ENCODE results near the gene PPP1CA. TPM values are rescaled to one million over a fixed set of nuclear protein-coding genes. Genes with fewer than 3 reads are reported as not detected.
"Not testable (repeated sequence)": the region's sequence is repeated elsewhere in the genome, so short reads cannot be mapped to it uniquely, and the experiment has no call there.

PPP1CA gene
- total RNA-seq, 1 donor from 2014 or later: 137 TPM

GRCh38 chr11:67431346-67432249 is 29.9 kb upstream of the PPP1CA start:
- Mint-ChIP-seq H3K4me1 (ENCODE audit: unreplicated experiment) (peaks cover 8% of the 10 kb centered on the region), H3K27ac (peak overlapping the region; percentile 43), H3K36me3 (no peaks in the 10 kb centered on the region), H3K27me3 (no peaks in the 10 kb centered on the region), H3K4me3 (peak overlapping the region; percentile 45), H3K9me3 (no peaks in the 10 kb centered on the region)
- no peak for DNase-seq (ENCODE audit: extremely low spot score, unreplicated experiment)
- TF ChIP-seq, protein P1, sequence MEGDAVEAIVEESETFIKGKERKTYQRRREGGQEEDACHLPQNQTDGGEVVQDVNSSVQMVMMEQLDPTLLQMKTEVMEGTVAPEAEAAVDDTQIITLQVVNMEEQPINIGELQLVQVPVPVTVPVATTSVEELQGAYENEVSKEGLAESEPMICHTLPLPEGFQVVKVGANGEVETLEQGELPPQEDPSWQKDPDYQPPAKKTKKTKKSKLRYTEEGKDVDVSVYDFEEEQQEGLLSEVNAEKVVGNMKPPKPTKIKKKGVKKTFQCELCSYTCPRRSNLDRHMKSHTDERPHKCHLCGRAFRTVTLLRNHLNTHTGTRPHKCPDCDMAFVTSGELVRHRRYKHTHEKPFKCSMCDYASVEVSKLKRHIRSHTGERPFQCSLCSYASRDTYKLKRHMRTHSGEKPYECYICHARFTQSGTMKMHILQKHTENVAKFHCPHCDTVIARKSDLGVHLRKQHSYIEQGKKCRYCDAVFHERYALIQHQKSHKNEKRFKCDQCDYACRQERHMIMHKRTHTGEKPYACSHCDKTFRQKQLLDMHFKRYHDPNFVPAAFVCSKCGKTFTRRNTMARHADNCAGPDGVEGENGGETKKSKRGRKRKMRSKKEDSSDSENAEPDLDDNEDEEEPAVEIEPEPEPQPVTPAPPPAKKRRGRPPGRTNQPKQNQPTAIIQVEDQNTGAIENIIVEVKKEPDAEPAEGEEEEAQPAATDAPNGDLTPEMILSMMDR (conservative IDR thresholded peaks at IDR 0.05): no peak

DNA sequence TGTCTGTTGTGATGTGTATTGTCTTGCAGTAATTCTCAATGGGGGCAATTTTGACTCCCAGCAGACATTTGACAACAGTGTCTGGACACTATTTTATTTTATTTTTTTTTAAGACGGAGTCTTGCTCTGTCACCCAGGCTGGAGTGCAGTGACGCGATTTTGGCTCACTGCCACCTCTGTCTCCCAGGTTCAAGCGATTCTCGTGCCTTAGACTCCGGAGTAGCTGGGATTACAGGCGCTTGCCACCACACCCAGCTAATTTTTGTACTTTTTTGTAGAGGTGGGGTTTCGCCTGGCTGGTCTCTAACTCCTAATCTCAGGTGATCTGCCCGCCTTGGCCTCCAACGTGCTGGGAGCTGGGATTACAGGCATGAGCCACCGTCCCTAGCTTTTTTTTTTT is 28.1 kb upstream of the PPP1CA start:
- Mint-ChIP-seq H3K36me3 (no peaks in the 10 kb centered on the region), H3K27ac (no peak overlapping the region), H3K4me3 (peak overlapping the region; percentile 93), H3K27me3 (no peaks in the 10 kb centered on the region), H3K4me1 (ENCODE audit: unreplicated experiment) (peaks cover 8% of the 10 kb centered on the region), H3K9me3 (no peaks in the 10 kb centered on the region)
- DNase-seq (ENCODE audit: extremely low spot score, unreplicated experiment): no peak
- TF ChIP-seq, protein P1 (conservative IDR thresholded peaks at IDR 0.05): no peak

DNA sequence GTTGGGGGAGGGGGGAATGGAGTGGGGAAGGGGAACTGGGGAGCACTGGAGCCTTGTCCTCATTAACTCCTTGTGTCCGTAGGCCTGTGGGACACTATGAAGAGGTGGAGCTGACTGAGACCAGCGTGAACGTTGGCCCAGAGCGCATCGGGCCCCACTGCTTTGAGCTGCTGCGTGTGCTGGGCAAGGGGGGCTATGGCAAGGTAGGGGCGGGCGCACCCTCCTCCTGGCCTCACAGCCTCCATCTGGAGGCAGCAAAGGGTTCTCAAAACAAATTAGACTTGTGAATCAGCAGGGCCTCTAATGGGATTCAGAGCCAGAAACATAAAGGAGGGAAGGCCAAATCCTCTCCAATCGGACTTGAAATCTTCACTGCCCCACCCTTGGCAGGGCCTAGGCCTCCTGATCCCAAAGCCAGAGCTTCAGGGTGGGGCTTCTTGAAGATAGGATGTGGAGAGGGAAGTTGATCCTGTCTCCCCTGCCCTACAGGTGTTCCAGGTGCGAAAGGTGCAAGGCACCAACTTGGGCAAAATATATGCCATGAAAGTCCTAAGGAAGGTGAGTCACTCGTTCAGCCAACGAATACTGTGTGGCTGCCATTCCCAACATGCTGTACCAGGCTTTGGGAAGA is 27.5 kb upstream of the PPP1CA start:
- Mint-ChIP-seq H3K36me3 (no peaks in the 10 kb centered on the region), H3K9me3 (no peaks in the 10 kb centered on the region), H3K27me3 (no peaks in the 10 kb centered on the region), H3K27ac (peak overlapping the region; percentile 84), H3K4me1 (ENCODE audit: unreplicated experiment) (peaks cover 8% of the 10 kb centered on the region), H3K4me3 (peak overlapping the region; percentile 93)
- no peak for DNase-seq (ENCODE audit: extremely low spot score, unreplicated experiment)
- TF ChIP-seq, protein P1 (conservative IDR thresholded peaks at IDR 0.05): no peak

DNA sequence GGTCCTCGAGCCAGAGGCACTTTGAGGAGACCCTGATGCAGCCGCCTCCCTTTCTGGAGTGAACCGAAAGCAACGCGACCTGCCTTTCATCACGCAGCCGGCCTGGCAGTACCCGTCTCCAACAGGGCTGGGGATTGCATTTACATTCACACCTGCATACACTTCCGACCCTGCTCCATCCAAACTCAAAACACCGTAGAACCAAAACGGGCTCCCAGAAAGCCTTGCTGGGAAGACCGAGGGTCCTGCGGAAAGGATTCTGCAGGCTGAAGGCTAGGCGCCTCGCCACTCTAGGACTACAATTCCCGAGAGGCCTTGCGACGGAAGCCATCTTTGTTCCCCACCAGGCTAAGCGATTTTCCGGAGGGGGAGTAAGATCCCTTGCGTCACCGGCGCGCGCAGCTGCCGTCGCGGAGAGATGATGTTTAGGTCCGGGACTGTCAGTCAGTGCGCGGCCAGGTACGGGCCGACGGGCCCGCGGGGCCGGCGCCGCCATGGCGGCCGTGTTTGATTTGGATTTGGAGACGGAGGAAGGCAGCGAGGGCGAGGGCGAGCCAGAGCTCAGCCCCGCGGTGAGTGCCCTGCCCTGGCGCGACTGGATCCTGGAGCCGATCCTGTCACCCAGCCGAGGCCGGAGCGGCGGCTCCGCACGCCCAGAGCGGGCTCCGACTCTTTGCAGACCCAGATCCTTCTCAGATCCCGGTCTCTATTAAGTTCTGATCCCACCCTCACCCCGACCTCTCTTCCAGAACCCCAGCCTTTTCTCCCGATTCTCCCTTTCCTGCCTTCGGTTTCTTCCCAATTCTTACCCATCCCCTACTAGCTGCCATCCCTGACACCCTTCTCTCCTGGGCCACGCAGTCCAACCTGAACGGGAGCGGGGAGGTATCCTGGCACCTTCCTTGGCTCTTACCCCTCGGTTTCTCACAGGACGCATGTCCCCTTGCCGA is 26.7 kb upstream of the PPP1CA start, which contains the start of gene RPS6KB2:
RPS6KB2 (plus strand) TSS at position 443 of the 950 bp plus-strand sequence; CDS start at position 495, 52 bp downstream.
- H3K4me3 Mint-ChIP-seq: peak within 1 kb of the TSS; percentile 93
- H3K27ac Mint-ChIP-seq: peak within 1 kb of the TSS; percentile 84
- peak; percentile 98 for DNase-seq (ENCODE audit: extremely low spot score, unreplicated experiment)
- H3K9me3 Mint-ChIP-seq: no peaks in the 10 kb centered on the region
- no peaks in the 10 kb centered on the region for H3K36me3 Mint-ChIP-seq
- TF ChIP-seq, protein P1 (conservative IDR thresholded peaks at IDR 0.05): no peak
- H3K4me1 Mint-ChIP-seq (ENCODE audit: unreplicated experiment): peaks cover 8% of the 10 kb centered on the region
- H3K27me3 Mint-ChIP-seq: no peaks in the 10 kb centered on the region

DNA sequence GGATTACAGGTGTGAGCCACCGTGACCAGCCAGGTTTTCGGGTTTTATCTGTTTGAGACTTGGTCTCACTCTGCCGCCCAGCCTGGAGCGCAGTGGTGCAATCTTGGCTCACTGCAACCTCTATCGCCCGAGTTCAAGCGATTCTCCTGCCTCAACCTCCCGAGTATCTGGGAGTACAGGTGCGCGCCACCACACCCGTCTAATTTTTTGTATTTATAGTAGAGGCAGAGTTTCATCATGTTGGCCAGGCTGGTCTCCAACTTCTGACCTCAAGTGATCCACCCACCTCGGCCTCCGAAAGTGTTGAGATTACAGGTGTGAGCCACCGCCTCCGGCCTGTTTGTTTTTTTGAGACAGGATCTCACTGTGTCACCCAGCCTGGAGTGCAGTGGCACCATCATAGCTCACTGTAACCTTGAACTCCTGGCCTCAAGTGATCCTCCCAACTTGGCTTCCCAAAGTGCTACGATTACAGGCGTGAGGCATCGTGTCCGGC is 25.8 kb upstream of the PPP1CA start:
- H3K27me3 Mint-ChIP-seq; H3K36me3 Mint-ChIP-seq; H3K4me1 Mint-ChIP-seq (ENCODE audit: unreplicated experiment); DNase-seq (ENCODE audit: extremely low spot score, unreplicated experiment); H3K9me3 Mint-ChIP-seq: not testable (repeated sequence)
- peak overlapping the region; percentile 84 for H3K27ac Mint-ChIP-seq
- peak overlapping the region; percentile 93 for H3K4me3 Mint-ChIP-seq
